IPS-11a (cell line): ENCODE results near the gene ITPR3.

Experiments
- H3K4me3 ChIP-seq: one replicate; pipeline ENCODE4 v1.5.1; 2013; ENCODE audit warnings: low read depth, low read length, control low read depth

Gene ITPR3

GRCh38 chr6:33711140-33712129, 90.3 kb downstream of the ITPR3 start, which contains the start of gene UQCC2:
Gene UQCC2 (minus strand): TSS chr6:33711700. CDS start chr6:33711686, 14 bp downstream.
- H3K4me3 ChIP-seq = peak within 1 kb of the TSS; percentile 80

DNA sequence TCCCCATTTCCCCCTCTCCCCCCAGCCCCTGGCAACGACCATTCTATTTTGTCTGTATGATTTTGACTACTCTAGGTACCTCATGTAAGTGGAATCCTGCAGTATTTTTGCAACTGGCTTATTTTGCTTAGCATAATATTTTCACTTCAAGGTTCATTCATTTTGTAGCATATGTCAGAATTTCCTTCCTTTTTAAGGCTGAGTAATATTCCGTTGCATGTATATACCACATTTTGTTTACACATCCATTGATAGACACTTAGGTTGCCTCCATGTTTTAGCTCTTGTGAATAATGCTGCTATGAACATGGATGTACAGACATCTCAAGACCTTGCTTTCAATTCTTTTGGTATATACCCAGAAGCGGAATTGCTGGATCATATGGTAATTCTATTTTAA, 91.8 kb downstream of the ITPR3 start:
- no peak overlapping the region for H3K4me3 ChIP-seq

DNA sequence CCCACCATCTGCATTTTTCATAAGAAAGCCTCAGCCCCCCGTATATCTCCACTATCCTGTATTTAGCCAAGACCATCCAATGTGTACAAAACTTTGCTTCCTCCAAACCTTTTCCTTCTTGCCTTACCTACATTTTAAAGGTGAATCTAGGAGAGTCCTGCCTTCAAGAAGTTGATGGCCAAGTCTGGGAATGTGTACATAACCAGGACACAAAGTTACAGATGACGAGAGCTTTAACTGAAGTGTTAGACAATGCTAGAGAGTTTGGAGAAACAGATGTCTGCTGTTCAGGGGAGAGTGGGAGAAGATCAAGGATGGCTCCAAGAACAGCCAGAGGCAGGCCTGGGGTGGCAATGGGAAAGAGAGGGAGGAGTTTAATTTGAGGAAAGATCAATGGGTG, 92.7 kb downstream of the ITPR3 start:
- no peak overlapping the region for H3K4me3 ChIP-seq

- no peak overlapping the region for H3K4me3 ChIP-seq
These were observed 93.4 kb downstream of the ITPR3 start for GRCh38 chr6:33714385-33715040.

DNA sequence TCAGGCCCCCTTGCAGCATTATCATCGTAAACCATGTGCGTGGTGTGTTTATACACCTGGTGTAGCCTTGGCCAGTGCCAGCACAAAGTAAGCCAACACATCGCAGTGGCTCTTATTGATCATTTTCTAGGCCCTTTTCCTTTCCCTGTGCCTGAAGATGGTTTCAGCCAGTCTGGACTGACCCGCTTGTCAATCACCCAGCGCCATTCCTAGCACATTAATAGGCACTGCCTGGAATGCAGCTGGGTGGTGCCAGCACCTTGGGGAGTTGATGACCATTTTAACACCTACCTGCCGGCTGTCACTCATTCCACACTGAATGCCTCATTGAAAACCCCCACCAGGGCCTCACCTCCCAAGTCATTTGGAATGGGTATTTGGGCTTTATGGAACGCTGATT, 95.3 kb downstream of the ITPR3 start:
- no peak overlapping the region for H3K4me3 ChIP-seq

DNA sequence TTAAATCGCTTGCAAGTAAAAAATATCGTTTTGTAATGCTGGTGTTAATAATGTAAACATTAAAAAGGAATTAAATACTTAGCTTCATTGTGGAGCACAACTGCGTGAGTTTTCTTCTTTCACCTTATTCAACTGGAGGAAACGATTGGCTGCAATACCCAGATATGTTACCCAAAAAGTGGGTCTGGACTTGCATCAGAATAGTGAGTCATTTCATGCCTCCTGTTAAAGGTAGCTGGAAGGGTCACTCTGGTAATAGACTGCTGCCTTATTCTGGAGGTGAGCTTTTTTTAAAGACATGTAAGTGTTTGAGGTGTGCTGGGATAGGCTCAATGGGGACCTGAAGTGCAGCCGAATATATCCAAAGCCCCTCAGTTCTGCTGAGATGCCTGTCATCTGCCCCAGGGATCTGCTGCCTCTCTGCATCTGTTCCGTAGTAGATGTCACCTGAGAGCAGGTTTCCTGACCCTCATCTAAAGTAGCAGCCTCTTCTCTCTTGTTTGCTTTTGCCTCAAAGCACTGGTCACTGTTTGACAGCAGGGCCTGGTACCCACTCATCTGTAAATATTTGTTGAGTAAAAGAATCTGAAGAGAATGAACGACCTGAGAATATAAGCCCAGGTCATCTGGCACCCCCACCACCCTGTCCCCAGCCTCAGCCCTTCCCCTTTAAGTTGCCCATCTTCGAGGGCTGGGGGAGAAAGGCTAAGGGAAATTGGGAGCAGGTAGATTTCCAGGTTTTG, 95.9 kb downstream of the ITPR3 start:
- no peak overlapping the region for H3K4me3 ChIP-seq

DNA sequence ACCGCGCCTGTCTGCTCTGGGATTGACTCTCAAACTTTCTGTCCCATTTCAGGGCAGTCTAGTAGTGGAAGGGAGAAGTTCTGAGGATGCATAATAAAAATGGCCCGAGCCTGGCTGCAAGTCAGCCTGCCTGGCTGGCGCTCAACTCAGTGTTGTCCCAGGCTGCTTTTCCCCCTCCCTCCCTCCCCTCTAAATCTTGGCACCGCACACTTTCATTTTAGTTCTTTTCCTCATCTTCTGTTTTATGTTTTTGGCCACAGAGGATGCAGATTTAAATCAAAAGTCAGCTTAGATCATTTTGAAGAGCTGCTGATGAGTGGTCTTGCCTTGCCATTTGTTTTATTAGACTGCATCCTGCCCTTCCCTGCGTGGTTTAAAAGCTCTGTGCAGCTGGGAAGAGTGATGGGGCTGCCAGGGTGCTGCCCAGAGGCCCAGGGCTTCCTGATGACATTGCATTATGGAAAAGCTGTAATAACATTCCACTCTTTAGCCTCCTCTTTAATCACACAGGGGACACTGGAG, 96.9 kb downstream of the ITPR3 start:
- no peak overlapping the region for H3K4me3 ChIP-seq

GRCh38 chr6:33718713-33719112, 97.6 kb downstream of the ITPR3 start:
- no peak overlapping the region for H3K4me3 ChIP-seq

DNA sequence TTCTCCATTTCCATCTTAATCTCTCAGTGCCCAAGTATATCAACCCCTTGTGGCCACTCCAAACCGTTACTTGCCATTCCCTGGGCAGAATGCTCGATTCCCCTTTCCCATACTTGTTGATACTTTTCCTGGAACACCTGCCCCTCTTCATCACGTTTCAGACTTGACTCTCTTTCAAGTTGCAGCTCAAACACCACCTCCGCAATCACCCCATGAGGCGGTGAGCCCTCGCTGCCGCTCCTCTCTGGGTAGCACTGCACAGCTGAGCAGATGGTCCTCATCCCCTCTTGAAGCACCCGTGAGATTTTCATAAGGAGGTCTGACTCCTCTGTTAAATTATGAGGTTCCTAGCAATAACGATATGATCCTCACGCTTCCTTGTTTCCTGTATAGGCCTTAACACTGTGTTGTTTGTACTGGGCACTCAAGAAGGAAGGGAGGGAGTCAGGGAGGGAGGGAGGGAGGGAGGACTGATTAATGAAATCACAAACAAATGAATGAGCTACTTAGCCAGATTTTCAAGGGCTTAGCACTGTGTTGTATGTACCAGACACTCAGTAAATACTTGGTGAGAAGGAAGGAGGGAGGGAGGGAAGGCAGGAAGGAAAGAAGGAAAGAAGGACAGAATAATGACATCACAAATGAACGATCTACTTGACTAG, 98.3 kb downstream of the ITPR3 start:
- no peak overlapping the region for H3K4me3 ChIP-seq

DNA sequence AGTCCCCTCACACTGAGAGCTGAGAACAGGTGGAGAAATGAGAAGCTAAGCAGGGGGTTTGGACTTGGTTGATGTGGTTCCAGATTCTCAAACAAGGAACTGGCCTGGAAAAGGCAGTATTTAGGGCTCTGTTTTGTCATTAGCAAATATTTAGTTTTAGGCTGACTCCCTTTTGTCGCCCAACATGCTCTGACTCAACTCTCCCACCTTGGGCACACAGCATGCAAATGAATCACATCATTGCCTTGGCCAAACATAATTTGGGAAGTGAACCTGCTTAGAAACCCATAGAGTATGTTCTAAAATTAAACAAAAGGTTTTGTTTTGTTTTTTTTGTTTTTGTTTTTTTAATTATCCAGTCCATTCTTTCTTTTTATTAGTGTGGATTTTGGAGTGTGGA, 99.9 kb downstream of the ITPR3 start:
- H3K4me3 ChIP-seq = no peak overlapping the region

DNA sequence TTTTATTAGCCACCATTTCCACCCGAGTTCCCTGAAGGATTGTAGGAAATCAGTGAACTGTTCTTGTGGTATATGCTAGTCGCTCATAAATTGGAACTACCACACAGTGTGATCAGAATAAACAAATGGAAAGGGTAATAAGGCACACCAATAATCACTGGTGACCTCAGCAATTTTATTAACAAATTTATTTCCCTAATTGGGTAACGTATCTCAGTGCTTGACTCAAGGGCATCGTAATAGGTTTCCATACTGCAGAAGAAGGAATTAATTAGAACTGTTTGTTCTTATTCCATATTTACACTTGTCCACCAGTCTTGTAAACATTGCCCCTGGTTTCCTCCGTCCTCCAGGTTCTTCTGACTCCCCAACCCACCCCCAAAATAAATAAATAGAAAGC, 100.4 kb downstream of the ITPR3 start:
- H3K4me3 ChIP-seq = no peak overlapping the region

GRCh38 chr6:33722103-33722623, 101.0 kb downstream of the ITPR3 start:
- no peak overlapping the region for H3K4me3 ChIP-seq

DNA sequence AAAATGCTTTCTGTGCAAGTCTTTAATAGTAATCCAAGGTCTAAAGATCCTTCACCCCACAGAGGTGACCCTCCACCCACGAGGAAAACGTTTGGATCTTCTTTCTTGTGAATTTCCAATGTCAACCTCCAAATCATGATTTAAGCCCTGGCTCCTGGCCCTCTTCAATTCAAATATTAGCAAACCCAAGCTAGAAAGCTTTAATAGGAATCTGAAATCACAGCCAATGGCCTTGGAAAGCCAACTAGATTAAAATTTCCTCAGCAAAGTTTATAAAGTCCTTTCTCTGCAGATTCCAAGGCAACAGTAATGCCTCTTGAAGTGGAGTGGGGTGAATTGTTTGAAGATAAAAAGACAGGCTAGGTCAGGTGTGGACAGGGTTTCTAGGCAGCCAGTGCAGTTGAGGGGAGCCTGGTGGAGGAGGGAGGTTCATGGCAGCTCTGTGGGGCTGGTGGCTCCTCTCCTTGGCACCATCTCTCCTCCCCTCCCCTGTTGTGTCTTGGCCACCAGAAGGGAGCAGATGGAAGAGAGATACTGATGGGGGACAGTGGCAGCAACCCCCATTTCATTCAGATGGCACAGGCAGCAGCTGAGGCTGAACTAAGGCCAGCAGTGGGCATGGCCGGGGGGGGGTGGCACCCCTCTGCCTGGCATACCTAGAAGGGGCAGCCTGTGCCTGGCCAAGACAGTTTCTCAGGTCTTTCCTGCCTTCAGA, 102.4 kb downstream of the ITPR3 start:
- no peak overlapping the region for H3K4me3 ChIP-seq

DNA sequence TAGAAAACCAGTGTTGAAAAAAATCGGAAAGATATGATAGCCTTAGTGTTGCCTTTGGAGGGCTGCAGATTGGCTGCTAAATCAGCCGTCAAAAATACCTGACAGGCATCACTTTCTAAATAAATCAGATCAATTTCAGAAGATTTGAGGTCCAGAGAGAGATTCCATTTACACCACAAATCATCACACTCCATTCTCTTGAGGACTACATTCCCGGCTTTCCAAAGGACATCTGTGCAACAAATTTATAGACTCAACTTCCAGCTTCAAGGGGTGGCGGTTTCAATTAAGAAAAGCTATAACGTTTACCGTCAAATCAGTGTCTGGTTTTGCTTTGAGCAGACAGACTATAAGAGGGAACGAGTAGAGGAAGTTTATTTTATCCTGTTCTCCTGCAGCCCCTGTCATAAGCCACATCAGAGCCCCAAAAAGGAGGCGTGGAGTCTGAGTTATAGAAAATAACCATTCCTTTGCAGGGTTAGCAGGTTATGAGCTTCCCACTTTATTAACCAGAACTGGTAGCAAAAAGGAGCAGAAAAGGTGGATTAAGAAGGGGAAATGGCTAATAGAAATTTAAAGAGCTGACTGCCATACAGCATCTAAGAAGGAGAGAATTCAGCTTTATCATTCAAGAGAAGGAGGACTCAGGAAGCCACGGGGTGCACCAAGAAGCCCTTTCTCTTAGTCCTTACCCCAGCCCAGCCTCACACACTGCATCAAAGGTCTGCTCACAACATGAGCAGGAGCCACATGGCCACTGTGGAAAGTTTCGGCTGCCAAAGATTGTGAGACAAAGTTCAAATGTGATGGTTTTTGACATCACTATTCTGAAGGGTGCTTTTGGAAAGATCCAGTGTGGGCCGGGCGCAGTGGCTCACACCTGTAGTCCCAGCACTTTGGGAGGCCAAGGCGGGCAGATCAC, 103.2 kb downstream of the ITPR3 start:
- H3K4me3 ChIP-seq = no peak overlapping the region

DNA sequence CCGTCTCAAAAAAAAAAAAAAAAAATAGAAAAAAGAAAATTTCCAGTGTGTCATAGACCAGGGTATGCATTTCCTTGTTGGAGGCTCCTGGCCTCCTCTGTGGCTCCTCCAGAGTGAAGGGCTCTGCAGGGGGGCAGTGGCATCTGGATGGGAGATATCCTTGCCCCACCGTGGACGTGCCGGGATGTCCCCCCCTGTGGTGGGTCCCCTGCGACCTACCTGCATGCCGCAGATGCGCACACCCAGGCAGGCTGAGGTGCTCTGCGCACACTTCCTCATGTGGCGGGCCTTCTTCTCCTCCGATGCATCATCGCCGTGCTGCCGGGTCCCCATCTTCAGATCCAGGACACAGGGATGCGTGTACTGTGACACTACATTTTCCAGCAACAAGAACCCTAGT, 104.1 kb downstream of the ITPR3 start:
- H3K4me3 ChIP-seq = no peak overlapping the region

- H3K4me3 ChIP-seq = no peak overlapping the region
These were observed 105.0 kb downstream of the ITPR3 start for GRCh38 chr6:33725891-33726673.

DNA sequence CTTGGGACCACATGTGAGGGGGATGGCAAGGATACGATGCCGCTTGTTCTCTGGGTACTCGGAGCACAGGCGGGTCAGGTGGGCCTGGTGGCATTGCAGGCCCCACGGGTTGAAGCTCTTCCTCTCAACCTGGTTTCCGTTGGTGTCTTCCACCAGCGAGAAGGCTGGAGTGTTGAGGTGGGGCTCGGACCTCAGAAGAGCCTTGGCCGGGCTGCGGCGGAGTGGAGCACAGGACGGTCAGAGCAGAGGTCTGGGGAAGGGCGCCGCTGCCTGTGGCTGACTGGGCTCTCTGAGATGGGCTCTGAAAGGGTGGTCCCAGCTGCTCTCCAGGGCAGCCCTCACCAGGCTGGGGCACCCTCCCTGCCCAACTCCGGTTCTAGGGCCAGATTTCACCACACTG, 105.6 kb downstream of the ITPR3 start:
- H3K4me3 ChIP-seq = no peak overlapping the region

- H3K4me3 ChIP-seq = no peak overlapping the region
These were observed 106.0 kb downstream of the ITPR3 start for GRCh38 chr6:33727126-33727525.
